ENCODE measurements around the gene ALOX15.
A peak's percentile ranks its signal among the peaks of the same experiment; 100 is the strongest.

ALOX15 gene

GRCh38 chr17:4584917-4585637, 56.4 kb downstream of the ALOX15 start:
- Histone ChIP-seq H3K4me3 (ENCODE audit: low read depth, low read length) (peak overlapping the region; percentile 66; the same call in 1 of the 2 replicates), H3K9me3 (ENCODE audit: control insufficient read depth, insufficient read depth, low read length) (no peaks in the 10 kb centered on the region), H3K27me3 (ENCODE audit: control insufficient read depth, insufficient read depth, low read length) (peaks cover 45% of the 10 kb centered on the region)

GRCh38 chr17:4584101-4584916, 57.2 kb downstream of the ALOX15 start, which contains the start of gene SMTNL2:
TSS of gene SMTNL2 (plus strand) at chr17:4584529. CDS start at chr17:4584606, 77 bp downstream.
- Histone ChIP-seq H3K27ac (ENCODE audit: low read depth, low read length) (no peak within 1 kb of the TSS), H3K4me1 (ENCODE audit: control insufficient read depth, insufficient read depth, low read length) (peaks cover 10% of the 10 kb centered on the region; the same call in 1 of the 2 replicates), H3K27me3 (ENCODE audit: control insufficient read depth, insufficient read depth, low read length) (peaks cover 45% of the 10 kb centered on the region), H3K9ac (ENCODE audit: low read depth, low read length) (no peak within 1 kb of the TSS), H3K9me3 (ENCODE audit: control insufficient read depth, insufficient read depth, low read length) (no peaks in the 10 kb centered on the region), H3K36me3 (ENCODE audit: control insufficient read depth, insufficient read depth, low read length) (no peaks in the 10 kb centered on the region), H3K4me3 (ENCODE audit: low read depth, low read length) (peak within 1 kb of the TSS; percentile 66)

More at GRCh38 chr17:4584917-4585637, 56.4 kb downstream of the ALOX15 start:
- peaks cover 10% of the 10 kb centered on the region; the same call in 1 of the 2 replicates for H3K4me1 ChIP-seq (ENCODE audit: control insufficient read depth, insufficient read depth, low read length)
- H3K27ac ChIP-seq (ENCODE audit: low read depth, low read length): no peak overlapping the region
- no peaks in the 10 kb centered on the region for H3K36me3 ChIP-seq (ENCODE audit: control insufficient read depth, insufficient read depth, low read length)
- no peak overlapping the region for H3K9ac ChIP-seq (ENCODE audit: low read depth, low read length)

- H3K27me3 ChIP-seq (ENCODE audit: control insufficient read depth, insufficient read depth, low read length): peaks cover 45% of the 10 kb centered on the region
- H3K27ac ChIP-seq (ENCODE audit: low read depth, low read length): no peak overlapping the region
- no peaks in the 10 kb centered on the region for H3K9me3 ChIP-seq (ENCODE audit: control insufficient read depth, insufficient read depth, low read length)
- peak overlapping the region; percentile 66 for H3K4me3 ChIP-seq (ENCODE audit: low read depth, low read length)
- peaks cover 10% of the 10 kb centered on the region; the same call in 1 of the 2 replicates for H3K4me1 ChIP-seq (ENCODE audit: control insufficient read depth, insufficient read depth, low read length)
- no peaks in the 10 kb centered on the region for H3K36me3 ChIP-seq (ENCODE audit: control insufficient read depth, insufficient read depth, low read length)
- H3K9ac ChIP-seq (ENCODE audit: low read depth, low read length): no peak overlapping the region
Measured at GRCh38 chr17:4583782-4584100, 57.7 kb downstream of the ALOX15 start.

GRCh38 chr17:4583206-4583605, 58.3 kb downstream of the ALOX15 start:
- Histone ChIP-seq H3K27ac (ENCODE audit: low read depth, low read length) (no peak overlapping the region), H3K9me3 (ENCODE audit: control insufficient read depth, insufficient read depth, low read length) (no peaks in the 10 kb centered on the region), H3K27me3 (ENCODE audit: control insufficient read depth, insufficient read depth, low read length) (peaks cover 45% of the 10 kb centered on the region), H3K4me1 (ENCODE audit: control insufficient read depth, insufficient read depth, low read length) (peaks cover 10% of the 10 kb centered on the region; the same call in 1 of the 2 replicates), H3K4me3 (ENCODE audit: low read depth, low read length) (no peak overlapping the region), H3K36me3 (ENCODE audit: control insufficient read depth, insufficient read depth, low read length) (no peaks in the 10 kb centered on the region), H3K9ac (ENCODE audit: low read depth, low read length) (no peak overlapping the region)

- no peak overlapping the region for H3K4me3 ChIP-seq (ENCODE audit: low read depth, low read length)
- H3K27ac ChIP-seq (ENCODE audit: low read depth, low read length): no peak overlapping the region
- H3K9me3 ChIP-seq (ENCODE audit: control insufficient read depth, insufficient read depth, low read length): no peaks in the 10 kb centered on the region
- H3K4me1 ChIP-seq (ENCODE audit: control insufficient read depth, insufficient read depth, low read length): peaks cover 10% of the 10 kb centered on the region; the same call in 1 of the 2 replicates
- H3K27me3 ChIP-seq (ENCODE audit: control insufficient read depth, insufficient read depth, low read length): peaks cover 45% of the 10 kb centered on the region
- no peak overlapping the region for H3K9ac ChIP-seq (ENCODE audit: low read depth, low read length)
- no peaks in the 10 kb centered on the region for H3K36me3 ChIP-seq (ENCODE audit: control insufficient read depth, insufficient read depth, low read length)
Measured at GRCh38 chr17:4582691-4583090, 58.8 kb downstream of the ALOX15 start.

GRCh38 chr17:4582101-4582501, 59.4 kb downstream of the ALOX15 start:
- no peaks in the 10 kb centered on the region for H3K36me3 ChIP-seq (ENCODE audit: control insufficient read depth, insufficient read depth, low read length)
- no peak overlapping the region for H3K27ac ChIP-seq (ENCODE audit: low read depth, low read length)
- H3K4me1 ChIP-seq (ENCODE audit: control insufficient read depth, insufficient read depth, low read length): peaks cover 15% of the 10 kb centered on the region; the same call in 1 of the 2 replicates
- no peak overlapping the region for H3K4me3 ChIP-seq (ENCODE audit: low read depth, low read length)
- peaks cover 45% of the 10 kb centered on the region for H3K27me3 ChIP-seq (ENCODE audit: control insufficient read depth, insufficient read depth, low read length)
- no peak overlapping the region for H3K9ac ChIP-seq (ENCODE audit: low read depth, low read length)
- H3K9me3 ChIP-seq (ENCODE audit: control insufficient read depth, insufficient read depth, low read length): no peaks in the 10 kb centered on the region

Data from HUES48 (cell line).